K562 (cell line): ENCODE measurements around the gene RETREG1. TPM values are rescaled to one million over a fixed set of nuclear protein-coding genes. Genes with fewer than 3 reads are reported as not detected.

Source experiments
- CAMTA2 ChIP-seq: fragments of 250-450 bp; sonication (Bioruptor Pico); conservative IDR thresholded peaks from 2 replicates; pipeline ENCODE4 v1.5.1; 2022
- CCNT2 ChIP-seq: IDR thresholded peaks from 2 replicates; pipeline ENCODE4 v1.6.1; 2011; ENCODE audit warnings: borderline replicate concordance, low read depth, mild to moderate bottlenecking, moderate library complexity, mixed read lengths, low read length; ENCODE audit not compliant: insufficient read length; ENCODE audit errors: extremely low read depth
- ELF1 ChIP-seq: fragments of 200-800 bp; sonication (Bioruptor generic); IDR thresholded peaks from 2 replicates; pipeline ENCODE4 v1.6.1; 2016; ENCODE audit warnings: missing genetic modification characterization, missing compliant biosample characterization
- KAT8 ChIP-seq: fragments of 450-650 bp; IDR thresholded peaks from 2 replicates; pipeline ENCODE4 v1.6.1; 2016; ENCODE audit warnings: low read depth, mild to moderate bottlenecking
- LEF1 ChIP-seq: fragments of 450-650 bp; IDR thresholded peaks from 2 replicates; pipeline ENCODE4 v1.6.1; 2016; ENCODE audit warnings: mild to moderate bottlenecking
- NFE2L1 ChIP-seq: fragments of 450-650 bp; IDR thresholded peaks from 2 replicates; pipeline ENCODE4 v1.6.1; 2016; ENCODE audit warnings: missing genetic modification characterization, low read depth, mild to moderate bottlenecking, missing compliant biosample characterization, moderate library complexity, borderline replicate concordance
- NFIC ChIP-seq: fragments of 450-650 bp; IDR thresholded peaks from 2 replicates; pipeline ENCODE4 v1.6.1; 2017; ENCODE audit warnings: mild to moderate bottlenecking, inconsistent platforms
- NFYB ChIP-seq: IDR thresholded peaks from 2 replicates; pipeline ENCODE4 v1.6.1; 2011; ENCODE audit warnings: mild to moderate bottlenecking, moderate library complexity; ENCODE audit not compliant: insufficient read length; ENCODE audit errors: extremely low read depth
- RUNX1 ChIP-seq: sonication (generic); IDR thresholded peaks from 2 replicates; pipeline ENCODE4 v1.6.1; 2016; ENCODE audit warnings: antibody characterized with exemption, low read depth
- SAFB2 ChIP-seq: fragments of 200-400 bp; formaldehyde crosslinking; IDR thresholded peaks from 2 replicates; pipeline ENCODE4 v1.6.1; 2018; ENCODE audit warnings: borderline replicate concordance, low read length, low read depth, moderate library complexity; ENCODE audit not compliant: severe bottlenecking
- SRF ChIP-seq, 2 experiments: fragments of 250-450, 450-650 bp in 1 of 2; sonication (Bioruptor Pico) in 1 of 2; sonication (generic) in 1 of 2; formaldehyde crosslinking; IDR thresholded peaks; 2 replicates each; pipeline versions ENCODE4 v1.5.0 to v1.5.1; 2020 to 2022; ENCODE audit warnings: mild to moderate bottlenecking in 1 of 2, missing genetic modification reagents in 1 of 2
- TAF1 ChIP-seq: IDR thresholded peaks from 2 replicates; pipeline ENCODE4 v1.6.1; 2011; ENCODE audit warnings: mild to moderate bottlenecking, low read length, moderate library complexity; ENCODE audit not compliant: insufficient read depth, control insufficient read depth, severe bottlenecking; ENCODE audit errors: extremely low read depth
- TBL1XR1 ChIP-seq, 2 experiments: IDR thresholded peaks; 2 replicates each; pipeline ENCODE4 v1.6.1; 2012; ENCODE audit warnings: improper control_type of control experiment in 2 of 2, low read length in 2 of 2, mild to moderate bottlenecking in 1 of 2
- THRAP3 ChIP-seq: fragments of 450-650 bp; IDR thresholded peaks from 2 replicates; pipeline ENCODE4 v1.6.1; 2016; ENCODE audit warnings: mild to moderate bottlenecking, inconsistent platforms, borderline replicate concordance
- TOE1 ChIP-seq, 2 experiments: fragments of 450-650 bp in 1 of 2; sonication (generic) in 1 of 2; formaldehyde crosslinking in 1 of 2; IDR thresholded peaks; 2 replicates each; pipeline versions ENCODE4 v1.7.1 to v1.8.0; 2016 to 2022; ENCODE audit warnings: borderline replicate concordance in 2 of 2, mild to moderate bottlenecking in 2 of 2, antibody characterized with exemption in 1 of 2, inconsistent platforms in 1 of 2, low read depth in 1 of 2, missing genetic modification reagents in 1 of 2, moderate library complexity in 1 of 2
- ZNF134 ChIP-seq: fragments of 250-450 bp; sonication (Bioruptor Pico); conservative IDR thresholded peaks from 2 replicates; pipeline ENCODE4 v1.4.0; 2020
- ZNF444 ChIP-seq: fragments of 250-450 bp; sonication (Bioruptor Pico); IDR thresholded peaks from 2 replicates; pipeline ENCODE4 v1.4.0; 2020; ENCODE audit warnings: mild to moderate bottlenecking, moderate library complexity
- polyA plus RNA-seq, 8 experiments: library from polyadenylated mRNA; depleted of rRNA in 4 of 8; stranded (reverse) in 5 of 8; unstranded in 3 of 8; fragments of >200 nt; fragmentation: Nextera tagmentation in 2 of 8; fragmentation: Illumina TruSeq in 1 of 8; extraction: Ambion mirVana in 2 of 8; extraction: Trizol in 1 of 8; gene quantifications; 2 replicates each; pipeline versions ENCODE4 v1.2.1 to v1.2.3, GENCODE V29; 2011 to 2014; ENCODE audit warnings: inconsistent platforms in 1 of 8, missing spikeins in 1 of 8
- total RNA-seq, 7 experiments: library from RNA; depleted of rRNA in 6 of 7; stranded (reverse); fragments of >200 nt in 6 of 7; fragmentation: Illumina TruSeq in 2 of 7; extraction: Trizol in 2 of 7; gene quantifications; 2 replicates each; pipeline versions ENCODE4 v1.2.1 to v1.2.3, GENCODE V29; 2011 to 2021; ENCODE audit warnings: low replicate concordance in 1 of 7
- TF ChIP-seq, protein P1 (sequence below): fragments of 150-350 bp; conservative IDR thresholded peaks from 2 replicates; pipeline ENCODE4 v1.6.1; 2014; ENCODE audit warnings: low read length
- TF ChIP-seq, protein P2 (sequence below): fragments of 450-650 bp; formaldehyde crosslinking; IDR thresholded peaks from 2 replicates; pipeline ENCODE4 v1.4.0; 2020; ENCODE audit warnings: mild to moderate bottlenecking, mixed read lengths
- TF ChIP-seq, protein P3 (sequence below): sonication (generic); formaldehyde crosslinking; IDR thresholded peaks from 2 replicates; pipeline ENCODE4 v1.8.0; 2022; ENCODE audit warnings: mild to moderate bottlenecking, missing genetic modification reagents, borderline replicate concordance

Gene RETREG1
- total and polyA plus RNA-seq, 9 of the 15 experiments (the other 6 are each of a cell fraction or from before 2014, with no cell fraction given) = 0.01 to 0.20 (median 0.08) TPM; not detected in 5

DNA sequence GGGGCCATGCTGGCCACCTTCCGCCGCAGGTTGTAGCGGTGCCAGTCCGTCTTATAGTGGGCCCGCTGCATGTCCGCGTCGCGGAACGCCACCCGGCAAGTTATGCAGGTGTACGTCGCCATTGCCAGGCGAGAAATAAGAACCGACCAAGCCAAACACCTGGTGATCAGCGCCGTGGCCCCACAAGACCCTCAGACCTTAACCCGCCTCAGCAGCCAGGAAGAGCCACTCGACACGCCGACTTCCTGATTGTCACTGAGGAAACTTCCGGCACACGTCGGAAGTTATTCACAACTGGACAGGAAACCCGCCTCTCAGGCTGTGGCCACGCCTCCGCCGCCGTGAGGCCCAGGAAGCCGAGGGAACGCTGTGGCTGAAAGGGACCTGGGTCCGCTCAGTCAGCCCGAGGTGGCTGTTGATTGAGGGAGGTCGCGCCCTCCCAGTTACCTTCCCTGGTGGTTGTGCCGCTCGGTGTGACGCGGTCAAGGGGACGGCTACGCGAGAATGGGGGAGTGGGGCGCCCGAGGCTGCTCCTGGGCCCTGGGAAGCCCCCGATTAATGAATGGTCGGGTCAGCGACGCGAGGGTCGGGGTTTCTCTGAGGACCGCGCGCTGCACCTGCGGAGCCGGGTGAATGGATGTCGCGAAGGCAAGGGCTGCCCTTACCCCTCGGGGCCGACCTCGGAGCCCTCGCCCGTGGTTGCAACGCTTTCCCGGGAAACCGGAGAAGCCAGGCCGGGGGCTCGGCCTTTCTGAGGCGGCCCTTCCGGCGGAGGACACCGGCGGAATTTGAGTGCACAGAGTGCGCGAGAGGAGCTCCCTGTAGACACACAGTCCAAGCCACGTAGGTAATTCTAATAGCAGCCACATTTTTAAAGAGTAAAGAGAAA is 151.0 kb downstream of the RETREG1 start, which contains the start of gene ZNF622 (continued):
- peak; percentile 98 for TF ChIP-seq ELF1
- TF ChIP-seq, protein P1, sequence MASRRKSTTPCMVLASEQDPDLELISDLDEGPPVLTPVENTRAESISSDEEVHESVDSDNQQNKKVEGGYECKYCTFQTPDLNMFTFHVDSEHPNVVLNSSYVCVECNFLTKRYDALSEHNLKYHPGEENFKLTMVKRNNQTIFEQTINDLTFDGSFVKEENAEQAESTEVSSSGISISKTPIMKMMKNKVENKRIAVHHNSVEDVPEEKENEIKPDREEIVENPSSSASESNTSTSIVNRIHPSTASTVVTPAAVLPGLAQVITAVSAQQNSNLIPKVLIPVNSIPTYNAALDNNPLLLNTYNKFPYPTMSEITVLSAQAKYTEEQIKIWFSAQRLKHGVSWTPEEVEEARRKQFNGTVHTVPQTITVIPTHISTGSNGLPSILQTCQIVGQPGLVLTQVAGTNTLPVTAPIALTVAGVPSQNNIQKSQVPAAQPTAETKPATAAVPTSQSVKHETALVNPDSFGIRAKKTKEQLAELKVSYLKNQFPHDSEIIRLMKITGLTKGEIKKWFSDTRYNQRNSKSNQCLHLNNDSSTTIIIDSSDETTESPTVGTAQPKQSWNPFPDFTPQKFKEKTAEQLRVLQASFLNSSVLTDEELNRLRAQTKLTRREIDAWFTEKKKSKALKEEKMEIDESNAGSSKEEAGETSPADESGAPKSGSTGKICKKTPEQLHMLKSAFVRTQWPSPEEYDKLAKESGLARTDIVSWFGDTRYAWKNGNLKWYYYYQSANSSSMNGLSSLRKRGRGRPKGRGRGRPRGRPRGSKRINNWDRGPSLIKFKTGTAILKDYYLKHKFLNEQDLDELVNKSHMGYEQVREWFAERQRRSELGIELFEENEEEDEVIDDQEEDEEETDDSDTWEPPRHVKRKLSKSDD = no peak
- peak; percentile 68 for TF ChIP-seq NFIC
- peak; percentile 97 for TF ChIP-seq TAF1
- no peak for TF ChIP-seq THRAP3
- TF ChIP-seq, protein P2, sequence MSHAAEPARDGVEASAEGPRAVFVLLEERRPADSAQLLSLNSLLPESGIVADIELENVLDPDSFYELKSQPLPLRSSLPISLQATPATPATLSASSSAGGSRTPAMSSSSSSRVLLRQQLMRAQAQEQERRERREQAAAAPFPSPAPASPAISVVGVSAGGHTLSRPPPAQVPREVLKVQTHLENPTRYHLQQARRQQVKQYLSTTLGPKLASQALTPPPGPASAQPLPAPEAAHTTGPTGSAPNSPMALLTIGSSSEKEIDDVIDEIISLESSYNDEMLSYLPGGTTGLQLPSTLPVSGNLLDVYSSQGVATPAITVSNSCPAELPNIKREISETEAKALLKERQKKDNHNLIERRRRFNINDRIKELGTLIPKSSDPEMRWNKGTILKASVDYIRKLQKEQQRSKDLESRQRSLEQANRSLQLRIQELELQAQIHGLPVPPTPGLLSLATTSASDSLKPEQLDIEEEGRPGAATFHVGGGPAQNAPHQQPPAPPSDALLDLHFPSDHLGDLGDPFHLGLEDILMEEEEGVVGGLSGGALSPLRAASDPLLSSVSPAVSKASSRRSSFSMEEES = no peak
- no peak for TF ChIP-seq SAFB2
- 0 out of 2 replicates have a peak, but pooled peaks have one; percentile 11 for TF ChIP-seq CAMTA2 (CRISPR knock-in tag)
- TF ChIP-seq TOE1 (IDR thresholded peaks at IDR 0.05; ENCODE audit: borderline replicate concordance) = no peak
- no peak for TF ChIP-seq TOE1 (CRISPR knock-in tag; IDR thresholded peaks at IDR 0.05; ENCODE audit: borderline replicate concordance, low read depth)
- TF ChIP-seq SRF (CRISPR knock-in tag; IDR thresholded peaks at IDR 0.05) = no peak
- TF ChIP-seq ZNF134 (CRISPR knock-in tag) = no peak
- TF ChIP-seq NFYB = peak; percentile 18
- TF ChIP-seq ZNF444 = no peak
- peak in 1 of 2 experiments; percentile 23; a peak in 2 of 4 replicates for TF ChIP-seq TBL1XR1 (IDR thresholded peaks at IDR 0.05; ENCODE audit: low read length in 2 of 2)
- TF ChIP-seq NFE2L1 (tag) = no peak
- no peak for TF ChIP-seq LEF1
- no peak for TF ChIP-seq RUNX1
- no peak for TF ChIP-seq KAT8
- peak; percentile 11 for TF ChIP-seq CCNT2
- TF ChIP-seq, protein P3, sequence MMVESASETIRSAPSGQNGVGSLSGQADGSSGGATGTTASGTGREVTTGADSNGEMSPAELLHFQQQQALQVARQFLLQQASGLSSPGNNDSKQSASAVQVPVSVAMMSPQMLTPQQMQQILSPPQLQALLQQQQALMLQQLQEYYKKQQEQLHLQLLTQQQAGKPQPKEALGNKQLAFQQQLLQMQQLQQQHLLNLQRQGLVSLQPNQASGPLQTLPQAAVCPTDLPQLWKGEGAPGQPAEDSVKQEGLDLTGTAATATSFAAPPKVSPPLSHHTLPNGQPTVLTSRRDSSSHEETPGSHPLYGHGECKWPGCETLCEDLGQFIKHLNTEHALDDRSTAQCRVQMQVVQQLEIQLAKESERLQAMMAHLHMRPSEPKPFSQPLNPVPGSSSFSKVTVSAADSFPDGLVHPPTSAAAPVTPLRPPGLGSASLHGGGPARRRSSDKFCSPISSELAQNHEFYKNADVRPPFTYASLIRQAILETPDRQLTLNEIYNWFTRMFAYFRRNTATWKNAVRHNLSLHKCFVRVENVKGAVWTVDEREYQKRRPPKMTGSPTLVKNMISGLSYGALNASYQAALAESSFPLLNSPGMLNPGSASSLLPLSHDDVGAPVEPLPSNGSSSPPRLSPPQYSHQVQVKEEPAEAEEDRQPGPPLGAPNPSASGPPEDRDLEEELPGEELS = peak; percentile 9; the same call in 1 of the 2 replicates
